Osteoblast (primary cell): ENCODE data around the gene LRRN4. TPM values are rescaled to one million over a fixed set of nuclear protein-coding genes. Genes with fewer than 3 reads are reported as not detected.

Experiments
- DNase-seq: peaks from one replicate; pipeline ENCODE4 v3.0.0; 2011; ENCODE audit warnings: low spot score, mixed read lengths; ENCODE audit not compliant: insufficient read length; ENCODE audit errors: missing footprints
- H2AFZ ChIP-seq: 2 replicates; pipeline ENCODE4 v1.6.0; 2011; ENCODE audit warnings: mild to moderate bottlenecking, low read length
- H3K27ac ChIP-seq: 2 replicates; pipeline ENCODE4 v1.5.1; 2011; ENCODE audit warnings: mild to moderate bottlenecking, low read depth, low read length, moderate library complexity
- H3K27me3 ChIP-seq: 2 replicates; pipeline ENCODE4 v1.6.0; 2012; ENCODE audit warnings: mild to moderate bottlenecking, control low read depth, inconsistent platforms, low read length, moderate library complexity; ENCODE audit not compliant: insufficient read depth
- H3K36me3 ChIP-seq: 2 replicates; pipeline ENCODE4 v1.5.1; 2011; ENCODE audit warnings: mild to moderate bottlenecking, low read length, control low read depth, moderate library complexity; ENCODE audit not compliant: insufficient read depth
- H3K4me1 ChIP-seq: 2 replicates; pipeline ENCODE4 v1.5.1; 2011; ENCODE audit warnings: mild to moderate bottlenecking, low read length, control low read depth, moderate library complexity; ENCODE audit not compliant: insufficient read depth
- H3K4me2 ChIP-seq: 2 replicates; pipeline ENCODE4 v1.6.0; 2011; ENCODE audit warnings: mild to moderate bottlenecking, low read length; ENCODE audit not compliant: insufficient read depth
- H3K4me3 ChIP-seq: fragments of 200-600 bp; sonication (generic); 3 replicates; pipeline ENCODE4 v1.5.1; 2012; ENCODE audit warnings: mild to moderate bottlenecking, low read length, inconsistent platforms; ENCODE audit not compliant: insufficient read depth
- H3K79me2 ChIP-seq: 2 replicates; pipeline ENCODE4 v1.6.0; 2012; ENCODE audit warnings: mild to moderate bottlenecking, low read length, control low read depth, inconsistent platforms; ENCODE audit not compliant: insufficient read depth
- H3K9me3 ChIP-seq: 2 replicates; pipeline ENCODE4 v1.5.1; 2011; ENCODE audit warnings: low read depth, low read length, control low read depth
- H4K20me1 ChIP-seq: 2 replicates; pipeline ENCODE4 v1.6.0; 2012; ENCODE audit warnings: mild to moderate bottlenecking, low read length, control low read depth; ENCODE audit not compliant: insufficient read depth
- CTCF ChIP-seq: IDR thresholded peaks from 2 replicates; pipeline ENCODE4 v1.5.1; 2011; ENCODE audit warnings: mild to moderate bottlenecking, low read depth, low read length, moderate library complexity; ENCODE audit errors: extremely low read depth
- total RNA-seq: library from RNA; depleted of rRNA; stranded (reverse); fragments of >200 nt; gene quantifications from 2 replicates; pipeline ENCODE4 v1.2.3, GENCODE V29; 2012

LRRN4 gene
- not detected in 2 replicates for total RNA-seq

GRCh38 chr20:6053776-6054688 lies at the start of gene LRRN4:
TSS of gene LRRN4 (minus strand) at chr20:6054060. CDS start at chr20:6052799, 1,261 bp downstream.
- H2AFZ ChIP-seq = no peak within 1 kb of the TSS

GRCh38 chr20:6103301-6103700 lies 49.4 kb upstream of the LRRN4 start:
- Histone ChIP-seq H3K4me2 (no peak overlapping the region), H3K4me3 (no peak overlapping the region), H3K9me3 (no peaks in the 10 kb centered on the region), H3K27me3 (no peaks in the 10 kb centered on the region), H3K36me3 (no peaks in the 10 kb centered on the region), H2AFZ (no peak overlapping the region), H4K20me1 (no peaks in the 10 kb centered on the region), H3K79me2 (no peaks in the 10 kb centered on the region), H3K4me1 (peaks cover 9% of the 10 kb centered on the region), H3K27ac (no peak overlapping the region)
- DNase-seq = no peak
- no peak for TF ChIP-seq CTCF

More at GRCh38 chr20:6053776-6054688, at the start of gene LRRN4:
- Histone ChIP-seq H3K4me2 (peak within 1 kb of the TSS; percentile 74), H3K79me2 (no peaks in the 10 kb centered on the region), H3K4me3 (no peak within 1 kb of the TSS), H3K4me1 (peaks cover 8% of the 10 kb centered on the region), H3K27me3 (peaks cover 29% of the 10 kb centered on the region), H3K27ac (no peak within 1 kb of the TSS), H3K36me3 (no peaks in the 10 kb centered on the region), H4K20me1 (no peaks in the 10 kb centered on the region), H3K9me3 (no peaks in the 10 kb centered on the region)
- TF ChIP-seq CTCF = no peak
- DNase-seq = peak; percentile 71

- Histone ChIP-seq H3K4me3 (no peak overlapping the region), H2AFZ (no peak overlapping the region), H3K4me2 (no peak overlapping the region), H3K27ac (no peak overlapping the region), H3K9me3 (no peaks in the 10 kb centered on the region), H4K20me1 (no peaks in the 10 kb centered on the region), H3K36me3 (no peaks in the 10 kb centered on the region), H3K79me2 (no peaks in the 10 kb centered on the region), H3K4me1 (peaks cover 9% of the 10 kb centered on the region), H3K27me3 (no peaks in the 10 kb centered on the region)
- no peak for TF ChIP-seq CTCF
- DNase-seq = no peak
Observed at GRCh38 chr20:6101346-6101745, 47.5 kb upstream of the LRRN4 start.

GRCh38 chr20:6100246-6100645 lies 46.4 kb upstream of the LRRN4 start:
- Histone ChIP-seq H3K27me3 (no peaks in the 10 kb centered on the region), H3K36me3 (no peaks in the 10 kb centered on the region), H2AFZ (no peak overlapping the region), H3K27ac (no peak overlapping the region), H3K79me2 (no peaks in the 10 kb centered on the region), H3K9me3 (no peaks in the 10 kb centered on the region), H4K20me1 (no peaks in the 10 kb centered on the region), H3K4me2 (no peak overlapping the region), H3K4me3 (no peak overlapping the region), H3K4me1 (peaks cover 8% of the 10 kb centered on the region)
- TF ChIP-seq CTCF = no peak
- DNase-seq = no peak
